Pons (tissue), 1 donor: ENCODE data around the gene MRI1.
A peak's percentile ranks its signal among the peaks of the same experiment; 100 is the strongest.
"Not testable (repeated sequence)": the region's sequence is repeated elsewhere in the genome, so short reads cannot be mapped to it uniquely, and the experiment has no call there.

ENCODE experiments used
- DNase-seq: peaks from one replicate; pipeline ENCODE4 v3.0.0-alpha.2; 2016; ENCODE audit warnings: low spot score

Gene MRI1

GRCh38 chr19:13761423-13761822 is 2.9 kb upstream of the MRI1 start:
- DNase-seq, result no peak

GRCh38 chr19:13762635-13763235 is 1.6 kb upstream of the MRI1 start:
- no peak for DNase-seq

GRCh38 chr19:13763265-13763664 is 1.1 kb upstream of the MRI1 start:
- no peak for DNase-seq

- no peak for DNase-seq
These were observed 586 bp downstream of the MRI1 start for GRCh38 chr19:13764821-13765394.

- DNase-seq, result no peak
These were observed 1.2 kb downstream of the MRI1 start for GRCh38 chr19:13765395-13766094.

GRCh38 chr19:13766095-13766481 is 1.8 kb downstream of the MRI1 start:
- no peak for DNase-seq

GRCh38 chr19:13768510-13768909 is 4.2 kb downstream of the MRI1 start:
- no peak for DNase-seq

GRCh38 chr19:13770013-13770635 is 5.8 kb downstream of the MRI1 start:
- DNase-seq, result no peak

GRCh38 chr19:13774217-13775191 is 10.2 kb downstream of the MRI1 start, which contains the start of gene C19orf53:
TSS of gene C19orf53 (plus strand) at chr19:13774456. CDS start at chr19:13774478, 22 bp downstream.
- DNase-seq, result peak; percentile 93

- DNase-seq, result no peak
These were observed 14.1 kb downstream of the MRI1 start for GRCh38 chr19:13778398-13778797.

- no peak for DNase-seq
These were observed 14.5 kb downstream of the MRI1 start for GRCh38 chr19:13778847-13779246.

- not testable (repeated sequence) for DNase-seq
These were observed 15.5 kb downstream of the MRI1 start for GRCh38 chr19:13779794-13780193.

- DNase-seq, result peak; percentile 28
These were observed 17.2 kb downstream of the MRI1 start for GRCh38 chr19:13781547-13781946.

- no peak for DNase-seq
These were observed 18.2 kb downstream of the MRI1 start for GRCh38 chr19:13782537-13782936.

- no peak for DNase-seq
These were observed 19.5 kb downstream of the MRI1 start for GRCh38 chr19:13783565-13784500.

GRCh38 chr19:13784731-13785452 is 20.6 kb downstream of the MRI1 start:
- peak; percentile 42 for DNase-seq

GRCh38 chr19:13788991-13789390 is 24.7 kb downstream of the MRI1 start:
- DNase-seq, result no peak

- DNase-seq, result no peak
These were observed 26.0 kb downstream of the MRI1 start for GRCh38 chr19:13790354-13790753.

- not testable (repeated sequence) for DNase-seq
These were observed 29.0 kb downstream of the MRI1 start for GRCh38 chr19:13793317-13793716.

GRCh38 chr19:13794398-13794756 is 30.1 kb downstream of the MRI1 start:
- no peak for DNase-seq
